Sciatic nerve (tissue), 1 donor: ENCODE data around the gene MPND. TPM values are rescaled to one million over a fixed set of nuclear protein-coding genes. Genes with fewer than 3 reads are reported as not detected.

ENCODE experiments used
- total RNA-seq: library from RNA; stranded (reverse); fragmentation: NEBNext Ultra II Directional; extraction: Animal tissue kit (Norgen Biotek cat#: 25700); gene quantifications from one replicate; pipeline ENCODE4 v1.2.1, GENCODE V29; 2021
- donor health status: DM: no; HTN: no; CAD: no.

MPND gene
- total RNA-seq, 1 donor from 2014 or later, result 13.1 TPM

Other genes with a start within 250 kb of the MPND start
- gene MAP2K2, start 219.4 kb upstream of the MPND start, total RNA-seq, result 108 TPM
- gene CREB3L3, start 189.9 kb upstream of the MPND start, total RNA-seq, result not detected
- 19.0 TPM for gene SIRT6, start 161.0 kb upstream of the MPND start, total RNA-seq
- 1.3 TPM for gene ANKRD24, start 160.9 kb upstream of the MPND start, total RNA-seq
- gene EBI3, start 114.0 kb upstream of the MPND start, total RNA-seq, result 3.0 TPM
- 17.3 TPM for gene YJU2, start 96.5 kb upstream of the MPND start, total RNA-seq
- gene SHD, start 64.3 kb upstream of the MPND start, total RNA-seq, result not detected
- gene TMIGD2, start 41.2 kb upstream of the MPND start, total RNA-seq, result 0.85 TPM
- gene FSD1, start 39.0 kb upstream of the MPND start, total RNA-seq, result 0.31 TPM
- 3.7 TPM for gene STAP2, start 4.7 kb upstream of the MPND start, total RNA-seq
- gene SH3GL1, start 57.0 kb downstream of the MPND start, total RNA-seq, result 71.8 TPM
- 8.0 TPM for gene CHAF1A, start 59.1 kb downstream of the MPND start, total RNA-seq
- gene UBXN6, start 114.2 kb downstream of the MPND start, total RNA-seq, result 107 TPM
- 37.7 TPM for gene HDGFL2, start 128.7 kb downstream of the MPND start, total RNA-seq
- gene PLIN4, start 174.9 kb downstream of the MPND start, total RNA-seq, result 58.1 TPM
- 17.1 TPM for gene PLIN5, start 191.7 kb downstream of the MPND start, total RNA-seq
- gene LRG1, start 196.5 kb downstream of the MPND start, total RNA-seq, result 2.9 TPM
- 28.2 TPM for gene SEMA6B, start 216.1 kb downstream of the MPND start, total RNA-seq